Stimulated activated CD4-positive, alpha-beta T cell treated with anti-CD3 and anti-CD28 coated beads, Interleukin-4, amount 100 ng/mL, for 24 hours (primary cell): ENCODE measurements around the gene ANKAR.
A peak's percentile ranks its signal among the peaks of the same experiment; 100 is the strongest.
"Not testable (repeated sequence)": the region's sequence is repeated elsewhere in the genome, so short reads cannot be mapped to it uniquely, and the experiment has no call there.

Source experiments
- DNase-seq: peaks from one replicate; pipeline ENCODE4 v3.0.0-alpha.2; 2020

Gene ANKAR, protein sequence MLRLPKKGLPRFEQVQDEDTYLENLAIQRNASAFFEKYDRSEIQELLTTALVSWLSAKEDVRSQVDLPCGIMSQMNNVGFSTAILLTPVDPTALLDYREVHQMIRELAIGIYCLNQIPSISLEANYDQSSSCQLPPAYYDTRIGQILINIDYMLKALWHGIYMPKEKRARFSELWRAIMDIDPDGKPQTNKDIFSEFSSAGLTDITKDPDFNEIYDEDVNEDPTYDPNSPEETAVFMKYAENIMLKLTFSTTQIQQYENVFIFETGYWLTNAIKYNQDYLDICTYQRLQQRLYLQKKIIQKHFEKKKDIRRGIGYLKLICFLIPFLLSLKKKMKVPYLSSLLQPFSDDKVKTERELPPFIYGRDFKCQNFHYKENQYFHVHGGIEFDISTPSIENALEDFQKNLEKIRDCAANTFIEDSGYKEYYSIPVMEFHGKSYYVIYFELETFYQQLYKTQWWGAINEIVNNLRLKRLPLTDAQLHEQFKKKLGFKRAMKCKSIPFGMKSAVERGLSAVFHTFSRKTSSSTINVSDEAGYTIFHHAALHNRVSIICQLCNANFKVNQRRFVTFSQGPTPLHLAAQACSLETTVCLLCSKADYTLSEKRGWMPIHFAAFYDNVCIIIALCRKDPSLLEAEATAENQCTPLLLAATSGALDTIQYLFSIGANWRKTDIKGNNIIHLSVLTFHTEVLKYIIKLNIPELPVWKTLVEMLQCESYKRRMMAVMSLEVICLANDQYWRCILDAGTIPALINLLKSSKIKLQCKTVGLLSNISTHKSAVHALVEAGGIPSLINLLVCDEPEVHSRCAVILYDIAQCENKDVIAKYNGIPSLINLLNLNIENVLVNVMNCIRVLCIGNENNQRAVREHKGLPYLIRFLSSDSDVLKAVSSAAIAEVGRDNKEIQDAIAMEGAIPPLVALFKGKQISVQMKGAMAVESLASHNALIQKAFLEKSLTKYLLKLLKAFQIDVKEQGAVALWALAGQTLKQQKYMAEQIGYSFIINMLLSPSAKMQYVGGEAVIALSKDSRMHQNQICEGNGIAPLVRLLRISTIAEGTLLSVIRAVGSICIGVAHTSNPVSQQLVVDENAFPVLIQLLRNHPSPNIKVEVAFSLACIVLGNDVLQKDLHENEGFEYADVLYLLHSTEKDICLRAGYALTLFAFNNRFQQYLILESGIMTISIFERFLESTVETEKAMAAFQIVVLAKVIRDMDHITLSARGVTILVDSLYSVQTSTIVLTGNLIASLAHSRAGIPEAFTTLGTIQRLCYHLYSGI (N-terminal part only)

GRCh38 chr2:189674374-189675112 lies at the start of gene ANKAR:
TSS of gene ANKAR (plus strand) at chr2:189674670. CDS start at chr2:189676491, 1,821 bp downstream.
- peak; percentile 80 for DNase-seq

GRCh38 chr2:189625636-189626035 lies 48.8 kb upstream of the ANKAR start:
- DNase-seq = no peak

- no peak for DNase-seq
Observed at GRCh38 chr2:189627789-189628188, 46.7 kb upstream of the ANKAR start.

DNA sequence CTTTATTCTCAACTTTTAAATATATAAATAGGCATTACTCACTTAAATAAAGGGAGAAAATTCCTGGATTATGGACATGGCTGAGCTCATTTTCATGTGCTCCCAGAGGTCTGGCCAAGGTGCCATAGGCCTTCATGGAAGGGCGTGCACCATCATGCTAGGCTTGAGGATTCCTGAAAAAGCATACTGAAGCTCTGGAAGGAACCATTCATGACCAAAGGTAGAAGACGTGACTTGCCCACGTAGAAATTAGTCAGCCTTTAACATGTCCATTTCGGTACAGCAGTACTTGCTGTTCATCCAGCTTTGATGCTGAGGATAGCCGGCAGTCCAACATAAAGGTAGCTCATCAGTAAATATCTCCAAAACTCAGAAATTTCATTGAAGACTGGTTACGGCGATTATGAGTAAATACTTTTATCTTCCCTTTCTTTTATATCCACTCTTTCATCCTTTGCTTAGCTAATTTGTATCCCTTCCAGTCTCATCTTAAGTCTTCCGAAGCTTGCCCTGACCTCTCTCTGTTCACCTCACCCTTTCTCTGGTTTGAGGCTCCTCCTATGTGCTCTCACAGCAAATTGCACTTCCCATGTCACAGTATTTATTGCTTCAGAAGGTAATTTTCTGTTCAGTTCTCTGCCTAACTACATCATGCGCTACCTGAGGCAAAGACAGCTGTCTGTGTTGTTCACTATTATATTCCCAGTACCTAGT lies 45.5 kb upstream of the ANKAR start:
- DNase-seq = no peak

- no peak for DNase-seq
Observed at GRCh38 chr2:189629531-189630453, 44.7 kb upstream of the ANKAR start.

- DNase-seq = no peak
Observed at GRCh38 chr2:189631849-189632248, 42.6 kb upstream of the ANKAR start.

GRCh38 chr2:189633392-189633811 lies 41.1 kb upstream of the ANKAR start:
- peak; percentile 11 for DNase-seq

DNA sequence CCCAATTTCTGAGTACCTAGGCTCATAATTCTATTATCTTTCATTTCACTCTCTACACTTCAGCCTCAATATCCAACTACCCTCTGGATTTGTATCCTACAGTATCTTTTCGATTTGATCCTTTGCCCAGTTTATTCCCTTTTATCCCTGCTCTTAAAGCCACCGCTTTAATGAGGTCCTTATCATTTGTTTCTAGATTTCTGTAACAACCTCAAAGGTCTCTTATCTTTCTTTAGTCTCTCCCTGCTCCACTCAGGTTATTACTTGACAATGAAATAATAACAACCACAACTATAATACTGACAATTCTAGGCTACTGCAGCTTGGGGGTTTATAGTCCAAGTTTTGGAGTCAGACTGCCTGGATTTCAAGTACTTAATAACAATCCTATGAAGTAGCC lies 39.1 kb upstream of the ANKAR start:
- no peak for DNase-seq

DNA sequence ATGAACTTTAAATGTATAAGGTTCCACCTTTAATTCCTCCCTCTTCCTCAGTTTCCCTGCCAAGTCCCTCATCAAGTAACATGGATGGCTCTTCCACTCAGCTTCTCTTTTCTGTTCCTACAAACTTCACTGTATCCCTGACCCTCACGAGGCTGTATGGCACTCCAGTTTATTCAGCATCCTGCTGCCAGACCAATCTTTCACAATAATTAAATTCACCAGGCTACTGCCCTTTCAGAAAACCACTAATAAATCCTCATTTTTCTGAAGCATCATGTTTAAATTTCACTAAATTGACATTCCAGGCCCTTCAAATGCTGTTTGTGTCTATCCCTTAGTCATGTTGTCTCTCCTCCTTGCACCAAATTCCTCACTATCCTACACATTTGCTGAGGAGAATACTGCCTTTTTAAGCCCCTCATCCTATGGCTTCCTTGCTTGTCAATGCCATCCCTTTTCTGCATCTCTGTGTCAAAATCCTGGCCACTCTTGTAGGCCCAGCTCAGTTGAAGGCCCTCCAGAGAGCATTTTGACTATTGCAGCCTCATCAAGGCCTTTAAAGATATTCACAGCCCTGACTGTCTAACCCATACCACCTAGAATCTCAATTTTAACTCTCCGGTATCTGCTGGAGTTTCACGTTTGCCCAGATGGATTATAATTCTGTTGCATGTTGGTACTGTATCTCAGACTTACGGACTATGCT lies 36.0 kb upstream of the ANKAR start:
- DNase-seq = no peak

DNA sequence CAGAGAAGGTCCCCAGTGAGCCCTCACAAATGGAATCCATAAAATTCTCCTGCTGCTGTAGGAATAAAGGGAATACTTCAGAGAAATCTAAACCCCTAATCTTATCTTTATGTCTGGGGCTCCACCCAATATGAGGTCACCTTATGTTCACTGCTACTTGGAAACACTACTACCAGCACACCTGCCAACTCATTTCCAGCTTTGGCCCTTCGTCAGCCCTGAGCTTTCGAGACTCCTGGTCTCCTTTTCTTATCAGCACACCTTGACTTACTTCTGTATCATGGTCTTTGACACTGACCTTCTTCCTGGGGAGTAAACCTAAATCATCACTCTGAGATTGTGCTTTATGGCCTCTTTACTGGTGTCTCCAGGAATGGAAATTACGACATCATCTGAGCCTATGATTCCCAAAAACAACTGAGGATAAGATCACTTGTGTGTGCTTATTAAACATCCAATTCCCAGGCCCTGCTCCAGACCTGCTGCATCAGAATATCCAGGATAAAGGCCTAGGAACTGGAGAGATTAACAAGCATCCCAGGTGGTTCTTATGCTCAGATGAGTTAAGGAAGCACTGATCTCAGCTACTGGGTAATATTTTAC lies 35.4 kb upstream of the ANKAR start:
- DNase-seq = no peak

GRCh38 chr2:189641002-189641401 lies 33.5 kb upstream of the ANKAR start:
- no peak for DNase-seq

DNA sequence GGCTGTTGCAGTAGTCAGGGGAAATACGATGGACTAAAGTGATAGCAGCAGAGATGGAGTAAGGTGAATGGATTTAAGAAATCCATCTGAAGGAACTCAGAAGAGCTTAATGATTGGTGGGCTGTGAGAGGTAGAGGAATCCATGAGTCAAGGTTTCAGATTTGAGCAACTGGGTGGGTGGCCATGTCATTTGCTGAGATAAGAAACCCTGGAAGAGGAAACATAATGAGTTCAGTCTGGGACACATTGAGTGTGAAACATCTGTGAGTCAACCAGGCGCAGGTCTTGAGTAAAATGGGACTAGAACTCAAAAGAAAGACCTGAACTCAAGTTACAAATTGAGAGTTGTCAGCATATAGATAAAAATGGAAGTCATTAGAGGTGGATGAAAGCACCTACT lies 32.9 kb upstream of the ANKAR start:
- peak; percentile 61 for DNase-seq

GRCh38 chr2:189646521-189646920 lies 27.9 kb upstream of the ANKAR start:
- no peak for DNase-seq

GRCh38 chr2:189648846-189649509 lies 25.5 kb upstream of the ANKAR start:
- DNase-seq = no peak

DNA sequence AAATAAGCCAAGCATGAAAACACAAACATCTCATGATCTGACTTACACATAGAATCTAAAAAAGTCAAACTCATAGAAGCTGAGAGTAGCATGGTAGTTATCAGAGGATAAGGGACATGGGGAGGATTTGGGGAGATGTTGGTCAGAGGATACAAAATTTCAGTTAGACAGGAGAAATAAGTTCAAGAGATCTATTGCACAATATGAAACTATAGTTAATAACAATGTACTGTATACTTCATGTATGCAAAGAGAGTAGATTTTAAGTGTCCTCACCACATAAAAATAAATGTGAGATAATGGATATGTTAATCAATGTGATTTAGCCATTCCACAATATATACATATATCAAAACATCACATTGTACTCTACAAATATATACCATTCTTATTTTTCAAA lies 23.2 kb upstream of the ANKAR start:
- no peak for DNase-seq

GRCh38 chr2:189653464-189653863 lies 21.0 kb upstream of the ANKAR start:
- DNase-seq = not testable (repeated sequence)

DNA sequence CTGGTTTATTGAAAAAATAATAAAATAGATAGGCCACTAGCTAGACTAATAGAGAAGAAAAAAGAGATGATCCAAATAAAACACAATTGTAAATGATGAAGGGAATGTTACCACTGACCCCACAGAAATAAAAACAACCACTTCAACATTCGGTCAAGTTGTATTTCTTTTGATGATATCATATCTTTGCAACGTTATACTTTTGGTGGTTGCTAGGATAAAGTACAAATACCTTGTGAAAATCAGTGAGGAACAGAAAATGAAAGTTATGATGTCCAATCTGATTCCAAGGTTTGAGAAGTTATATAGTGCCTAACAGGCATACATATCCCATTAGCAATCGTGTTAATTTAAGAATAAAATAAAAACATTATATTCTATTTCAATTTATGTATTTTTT lies 19.8 kb upstream of the ANKAR start:
- no peak for DNase-seq

GRCh38 chr2:189657867-189658266 lies 16.6 kb upstream of the ANKAR start:
- peak; percentile 38 for DNase-seq
